K562 (cell line): ENCODE results near the gene PPIP5K2. TPM values are rescaled to one million over a fixed set of nuclear protein-coding genes. Genes with fewer than 3 reads are reported as not detected.

ENCODE experiments used
- CBFA2T2 ChIP-seq: fragments of 450-650 bp; conservative IDR thresholded peaks from 2 replicates; pipeline ENCODE4 v1.6.1; 2017; ENCODE audit warnings: mild to moderate bottlenecking
- FIP1L1 ChIP-seq: fragments of 200-400 bp; formaldehyde crosslinking; IDR thresholded peaks from 2 replicates; pipeline ENCODE4 v1.6.1; 2018; ENCODE audit warnings: mild to moderate bottlenecking, low read depth, low read length; ENCODE audit not compliant: poor library complexity, severe bottlenecking
- GABPB1 ChIP-seq: sonication (generic); formaldehyde crosslinking; IDR thresholded peaks from 2 replicates; pipeline ENCODE4 v1.8.0; 2022; ENCODE audit warnings: mild to moderate bottlenecking, missing genetic modification reagents
- MED1 ChIP-seq: sonication (generic); formaldehyde crosslinking; IDR thresholded peaks from 2 replicates; pipeline ENCODE4 v1.8.1; 2023; ENCODE audit warnings: missing genetic modification reagents, borderline replicate concordance
- MEF2A ChIP-seq: IDR thresholded peaks from 2 replicates; pipeline ENCODE4 v1.6.1; 2011; ENCODE audit warnings: low read depth, mild to moderate bottlenecking, low read length, moderate library complexity; ENCODE audit not compliant: control insufficient read depth
- RBM22 ChIP-seq: fragments of 200-400 bp; formaldehyde crosslinking; IDR thresholded peaks from 2 replicates; pipeline ENCODE4 v1.6.1; 2018; ENCODE audit warnings: low read length, low read depth; ENCODE audit not compliant: poor library complexity, severe bottlenecking
- YY1 ChIP-seq, 3 experiments: IDR thresholded peaks; 2 replicates each; pipeline ENCODE4 v1.6.1; 2011; ENCODE audit warnings: low read length in 2 of 3, mild to moderate bottlenecking in 2 of 3, moderate library complexity in 2 of 3, borderline replicate concordance in 1 of 3, control low read depth in 1 of 3, low read depth in 1 of 3; ENCODE audit not compliant: insufficient read depth in 3 of 3, insufficient replicate concordance in 2 of 3, control insufficient read depth in 1 of 3, insufficient read length in 1 of 3; ENCODE audit errors: extremely low read depth in 1 of 3
- ZNF184 ChIP-seq: sonication (generic); formaldehyde crosslinking; IDR thresholded peaks from 2 replicates; pipeline ENCODE4 v1.5.0; 2020; ENCODE audit warnings: missing genetic modification reagents
- ZNF695 ChIP-seq: fragments of 450-650 bp; formaldehyde crosslinking; IDR thresholded peaks from 2 replicates; pipeline ENCODE4 v1.4.0; 2020; ENCODE audit warnings: mild to moderate bottlenecking, moderate library complexity
- ZNF764 ChIP-seq: fragments of 250-450 bp; sonication (Bioruptor Pico); IDR thresholded peaks from 2 replicates; pipeline ENCODE4 v1.4.0; 2020; ENCODE audit warnings: low read depth, mild to moderate bottlenecking, moderate library complexity
- polyA plus RNA-seq, 8 experiments: library from polyadenylated mRNA; depleted of rRNA in 4 of 8; stranded (reverse) in 5 of 8; unstranded in 3 of 8; fragments of >200 nt; fragmentation: Nextera tagmentation in 2 of 8; fragmentation: Illumina TruSeq in 1 of 8; extraction: Ambion mirVana in 2 of 8; extraction: Trizol in 1 of 8; gene quantifications; 2 replicates each; pipeline versions ENCODE4 v1.2.1 to v1.2.3, GENCODE V29; 2011 to 2014; ENCODE audit warnings: inconsistent platforms in 1 of 8, missing spikeins in 1 of 8
- total RNA-seq, 7 experiments: library from RNA; depleted of rRNA in 6 of 7; stranded (reverse); fragments of >200 nt in 6 of 7; fragmentation: Illumina TruSeq in 2 of 7; extraction: Trizol in 2 of 7; gene quantifications; 2 replicates each; pipeline versions ENCODE4 v1.2.1 to v1.2.3, GENCODE V29; 2011 to 2021; ENCODE audit warnings: low replicate concordance in 1 of 7
- TF ChIP-seq, protein P1 (sequence below): fragments of 250-450 bp; sonication (Bioruptor Pico); IDR thresholded peaks from 2 replicates; pipeline ENCODE4 v1.4.0; 2020; ENCODE audit warnings: borderline replicate concordance
- TF ChIP-seq, protein P2 (sequence below): fragments of 450-650 bp; IDR thresholded peaks from 2 replicates; pipeline ENCODE4 v1.7.0; 2016; ENCODE audit warnings: borderline replicate concordance
- TF ChIP-seq, protein P3 (sequence below), 2 experiments: fragments of 450-650 bp in 1 of 2; sonication (generic) in 1 of 2; formaldehyde crosslinking in 1 of 2; IDR thresholded peaks in 1 of 2; conservative IDR thresholded peaks in 1 of 2; 2 replicates each; pipeline versions ENCODE4 v1.6.1 to v1.8.1; 2016 to 2023; ENCODE audit warnings: mild to moderate bottlenecking in 2 of 2, moderate library complexity in 2 of 2, inconsistent platforms in 1 of 2, missing genetic modification reagents in 1 of 2
- TF ChIP-seq, protein P4 (sequence below): sonication (generic); formaldehyde crosslinking; IDR thresholded peaks from 2 replicates; pipeline ENCODE4 v1.8.1; 2023; ENCODE audit warnings: mild to moderate bottlenecking, missing genetic modification reagents
- TF ChIP-seq, protein P5 (sequence below): IDR thresholded peaks from 3 replicates; pipeline ENCODE4 v1.6.1; 2011; ENCODE audit warnings: borderline replicate concordance, mild to moderate bottlenecking; ENCODE audit not compliant: insufficient read length, insufficient read depth
- TF ChIP-seq, protein P6 (sequence below): sonication (generic); formaldehyde crosslinking; IDR thresholded peaks from 2 replicates; pipeline ENCODE4 v1.9.0; 2022; ENCODE audit warnings: mild to moderate bottlenecking, missing genetic modification reagents

The PPIP5K2 gene
- total and polyA plus RNA-seq, 9 of the 15 experiments (the other 6 are each of a cell fraction or from before 2014, with no cell fraction given), result 39.4 to 150 (median 99.1) TPM

DNA sequence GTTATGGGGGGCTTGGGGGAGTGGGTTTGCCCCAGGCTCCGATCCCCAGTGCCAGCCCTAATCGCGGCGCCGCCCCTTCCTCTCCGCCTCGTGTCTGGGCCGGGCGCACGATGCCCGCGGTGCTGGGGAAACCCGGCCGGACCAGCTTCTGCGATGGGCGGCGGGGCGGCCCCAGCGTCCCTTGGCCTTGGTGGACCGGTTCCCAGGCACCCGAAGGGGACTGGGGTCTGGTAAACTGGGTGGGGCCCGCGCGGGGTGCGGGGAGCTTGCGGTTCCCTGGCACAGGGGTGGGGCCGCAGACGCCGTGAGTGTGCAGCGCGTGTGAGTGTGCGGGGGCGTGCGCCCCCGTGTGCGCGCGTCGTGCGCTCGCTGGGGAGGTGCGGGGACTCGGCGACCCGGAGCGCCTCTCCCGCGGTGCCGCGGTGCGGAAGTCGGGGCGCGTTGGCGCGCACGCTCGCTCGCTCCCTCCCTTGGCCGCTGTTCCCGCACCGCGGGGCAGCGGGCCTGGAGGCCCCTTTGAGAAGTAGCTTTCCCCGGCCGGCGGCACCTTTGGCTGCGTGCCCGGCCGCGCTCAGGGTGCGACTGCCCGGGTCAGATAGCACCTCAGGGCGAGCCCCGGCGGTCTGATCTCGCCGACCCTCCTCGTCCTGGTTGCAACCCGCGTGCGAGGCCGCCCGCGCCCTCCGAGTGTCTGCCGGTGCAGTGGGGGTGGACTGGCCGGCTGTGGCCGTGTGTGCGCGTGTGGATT is 139.0 kb downstream of the PPIP5K2 start (continued):
- TF ChIP-seq, protein P1, sequence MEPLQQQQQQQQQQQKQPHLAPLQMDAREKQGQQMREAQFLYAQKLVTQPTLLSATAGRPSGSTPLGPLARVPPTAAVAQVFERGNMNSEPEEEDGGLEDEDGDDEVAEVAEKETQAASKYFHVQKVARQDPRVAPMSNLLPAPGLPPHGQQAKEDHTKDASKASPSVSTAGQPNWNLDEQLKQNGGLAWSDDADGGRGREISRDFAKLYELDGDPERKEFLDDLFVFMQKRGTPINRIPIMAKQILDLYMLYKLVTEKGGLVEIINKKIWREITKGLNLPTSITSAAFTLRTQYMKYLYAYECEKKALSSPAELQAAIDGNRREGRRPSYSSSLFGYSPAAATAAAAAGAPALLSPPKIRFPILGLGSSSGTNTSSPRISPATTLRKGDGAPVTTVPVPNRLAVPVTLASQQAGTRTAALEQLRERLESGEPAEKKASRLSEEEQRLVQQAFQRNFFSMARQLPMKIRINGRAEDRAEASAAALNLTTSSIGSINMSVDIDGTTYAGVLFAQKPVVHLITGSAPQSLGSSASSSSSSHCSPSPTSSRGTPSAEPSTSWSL (CRISPR knock-in tag), result no peak
- TF ChIP-seq, protein P2, sequence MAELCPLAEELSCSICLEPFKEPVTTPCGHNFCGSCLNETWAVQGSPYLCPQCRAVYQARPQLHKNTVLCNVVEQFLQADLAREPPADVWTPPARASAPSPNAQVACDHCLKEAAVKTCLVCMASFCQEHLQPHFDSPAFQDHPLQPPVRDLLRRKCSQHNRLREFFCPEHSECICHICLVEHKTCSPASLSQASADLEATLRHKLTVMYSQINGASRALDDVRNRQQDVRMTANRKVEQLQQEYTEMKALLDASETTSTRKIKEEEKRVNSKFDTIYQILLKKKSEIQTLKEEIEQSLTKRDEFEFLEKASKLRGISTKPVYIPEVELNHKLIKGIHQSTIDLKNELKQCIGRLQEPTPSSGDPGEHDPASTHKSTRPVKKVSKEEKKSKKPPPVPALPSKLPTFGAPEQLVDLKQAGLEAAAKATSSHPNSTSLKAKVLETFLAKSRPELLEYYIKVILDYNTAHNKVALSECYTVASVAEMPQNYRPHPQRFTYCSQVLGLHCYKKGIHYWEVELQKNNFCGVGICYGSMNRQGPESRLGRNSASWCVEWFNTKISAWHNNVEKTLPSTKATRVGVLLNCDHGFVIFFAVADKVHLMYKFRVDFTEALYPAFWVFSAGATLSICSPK, result no peak
- TF ChIP-seq, protein P3, sequence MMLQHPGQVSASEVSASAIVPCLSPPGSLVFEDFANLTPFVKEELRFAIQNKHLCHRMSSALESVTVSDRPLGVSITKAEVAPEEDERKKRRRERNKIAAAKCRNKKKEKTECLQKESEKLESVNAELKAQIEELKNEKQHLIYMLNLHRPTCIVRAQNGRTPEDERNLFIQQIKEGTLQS (IDR thresholded peaks at IDR 0.05), result no peak
- TF ChIP-seq, protein P3 (CRISPR knock-in tag; conservative IDR thresholded peaks at IDR 0.05), result no peak
- TF ChIP-seq, protein P4, sequence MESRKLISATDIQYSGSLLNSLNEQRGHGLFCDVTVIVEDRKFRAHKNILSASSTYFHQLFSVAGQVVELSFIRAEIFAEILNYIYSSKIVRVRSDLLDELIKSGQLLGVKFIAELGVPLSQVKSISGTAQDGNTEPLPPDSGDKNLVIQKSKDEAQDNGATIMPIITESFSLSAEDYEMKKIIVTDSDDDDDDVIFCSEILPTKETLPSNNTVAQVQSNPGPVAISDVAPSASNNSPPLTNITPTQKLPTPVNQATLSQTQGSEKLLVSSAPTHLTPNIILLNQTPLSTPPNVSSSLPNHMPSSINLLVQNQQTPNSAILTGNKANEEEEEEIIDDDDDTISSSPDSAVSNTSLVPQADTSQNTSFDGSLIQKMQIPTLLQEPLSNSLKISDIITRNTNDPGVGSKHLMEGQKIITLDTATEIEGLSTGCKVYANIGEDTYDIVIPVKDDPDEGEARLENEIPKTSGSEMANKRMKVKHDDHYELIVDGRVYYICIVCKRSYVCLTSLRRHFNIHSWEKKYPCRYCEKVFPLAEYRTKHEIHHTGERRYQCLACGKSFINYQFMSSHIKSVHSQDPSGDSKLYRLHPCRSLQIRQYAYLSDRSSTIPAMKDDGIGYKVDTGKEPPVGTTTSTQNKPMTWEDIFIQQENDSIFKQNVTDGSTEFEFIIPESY (CRISPR knock-in tag), result 0 out of 2 replicates have a peak, but pooled peaks have one; percentile 11
- TF ChIP-seq, protein P5, sequence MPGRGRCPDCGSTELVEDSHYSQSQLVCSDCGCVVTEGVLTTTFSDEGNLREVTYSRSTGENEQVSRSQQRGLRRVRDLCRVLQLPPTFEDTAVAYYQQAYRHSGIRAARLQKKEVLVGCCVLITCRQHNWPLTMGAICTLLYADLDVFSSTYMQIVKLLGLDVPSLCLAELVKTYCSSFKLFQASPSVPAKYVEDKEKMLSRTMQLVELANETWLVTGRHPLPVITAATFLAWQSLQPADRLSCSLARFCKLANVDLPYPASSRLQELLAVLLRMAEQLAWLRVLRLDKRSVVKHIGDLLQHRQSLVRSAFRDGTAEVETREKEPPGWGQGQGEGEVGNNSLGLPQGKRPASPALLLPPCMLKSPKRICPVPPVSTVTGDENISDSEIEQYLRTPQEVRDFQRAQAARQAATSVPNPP, result no peak
- TF ChIP-seq RBM22 (no peak), ZNF695 (no peak), ZNF184 (CRISPR knock-in tag) (no peak), FIP1L1 (peak; percentile 78), GABPB1 (CRISPR knock-in tag) (no peak; the same call in 1 of the 2 replicates), MEF2A (no peak), YY1 (IDR thresholded peaks at IDR 0.05; ENCODE audit: borderline replicate concordance in 1 of 3, control insufficient read depth in 1 of 3, extremely low read depth in 1 of 3, insufficient read depth in 3 of 3, insufficient read length in 1 of 3, insufficient replicate concordance in 2 of 3, low read depth in 1 of 3, low read length in 2 of 3) (peak in 2 of 3 experiments; percentile 22 to 46), CBFA2T2 (peak; percentile 35; the same call in 1 of the 2 replicates), MED1 (CRISPR knock-in tag) (no peak), ZNF764 (CRISPR knock-in tag) (no peak)
- TF ChIP-seq, protein P6, sequence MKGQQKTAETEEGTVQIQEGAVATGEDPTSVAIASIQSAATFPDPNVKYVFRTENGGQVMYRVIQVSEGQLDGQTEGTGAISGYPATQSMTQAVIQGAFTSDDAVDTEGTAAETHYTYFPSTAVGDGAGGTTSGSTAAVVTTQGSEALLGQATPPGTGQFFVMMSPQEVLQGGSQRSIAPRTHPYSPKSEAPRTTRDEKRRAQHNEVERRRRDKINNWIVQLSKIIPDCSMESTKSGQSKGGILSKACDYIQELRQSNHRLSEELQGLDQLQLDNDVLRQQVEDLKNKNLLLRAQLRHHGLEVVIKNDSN (CRISPR knock-in tag), result no peak
